ENCODE measurements around the gene RERE. TPM values are rescaled to one million over a fixed set of nuclear protein-coding genes. Genes with fewer than 3 reads are reported as not detected.
A peak's percentile ranks its signal among the peaks of the same experiment; 100 is the strongest.
"Not testable (repeated sequence)": the region's sequence is repeated elsewhere in the genome, so short reads cannot be mapped to it uniquely, and the experiment has no call there.

The RERE gene
- total RNA-seq, 1 experiment from 2014 or later, result 47.4 TPM

DNA sequence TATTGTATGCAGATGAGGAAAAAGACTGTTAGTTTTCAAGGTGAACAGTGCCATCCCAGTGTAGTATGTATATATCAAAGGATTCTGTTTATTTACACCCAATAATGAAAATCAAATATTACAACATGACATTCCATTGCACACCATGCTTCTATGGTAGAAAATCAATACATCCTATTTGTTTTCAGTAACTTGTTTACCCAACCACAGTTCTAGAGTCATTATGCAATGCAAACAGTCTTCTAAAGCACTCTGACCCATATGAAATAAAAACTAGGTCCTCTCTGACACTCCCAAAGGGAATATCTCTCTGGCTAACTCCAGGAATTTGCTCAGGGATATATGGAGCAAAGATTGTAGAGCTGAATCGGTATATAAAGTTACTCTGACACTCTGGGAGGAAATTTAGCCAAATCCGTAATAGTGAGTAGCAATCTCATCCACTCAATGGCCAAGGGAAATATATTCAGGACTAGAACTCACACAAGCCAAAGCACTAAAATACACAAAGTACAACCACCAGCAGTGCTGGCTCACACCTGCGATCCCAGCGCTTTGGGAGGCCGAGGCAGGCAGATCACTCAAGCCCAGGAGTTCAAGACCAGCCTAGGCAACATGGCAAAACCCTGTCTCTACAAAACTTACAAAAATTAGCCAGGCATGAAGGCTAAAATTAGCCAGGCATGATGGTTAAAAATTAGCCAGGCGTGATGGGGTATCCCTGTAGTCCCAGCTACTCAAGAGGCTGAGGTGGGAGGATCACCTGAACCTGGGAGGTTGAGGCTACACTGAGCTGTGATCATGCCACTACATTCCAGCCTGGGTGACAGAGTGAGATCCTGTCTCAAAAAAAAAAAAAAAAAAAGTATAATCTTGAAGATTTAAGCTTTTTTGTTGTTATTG lies 75.2 kb downstream of the RERE start:
- no peak for DNase-seq
- peaks cover 11% of the 10 kb centered on the region; the same call in 1 of the 2 replicates for H3K9me3 ChIP-seq (replicated peaks)
- no peak overlapping the region for H3K4me3 ChIP-seq
- H3K4me1 ChIP-seq, result peaks cover 6% of the 10 kb centered on the region
- H3K27ac ChIP-seq, result no peak overlapping the region
- H3K36me3 ChIP-seq, result no peaks in the 10 kb centered on the region
- no peaks in the 10 kb centered on the region for H3K27me3 ChIP-seq

DNA sequence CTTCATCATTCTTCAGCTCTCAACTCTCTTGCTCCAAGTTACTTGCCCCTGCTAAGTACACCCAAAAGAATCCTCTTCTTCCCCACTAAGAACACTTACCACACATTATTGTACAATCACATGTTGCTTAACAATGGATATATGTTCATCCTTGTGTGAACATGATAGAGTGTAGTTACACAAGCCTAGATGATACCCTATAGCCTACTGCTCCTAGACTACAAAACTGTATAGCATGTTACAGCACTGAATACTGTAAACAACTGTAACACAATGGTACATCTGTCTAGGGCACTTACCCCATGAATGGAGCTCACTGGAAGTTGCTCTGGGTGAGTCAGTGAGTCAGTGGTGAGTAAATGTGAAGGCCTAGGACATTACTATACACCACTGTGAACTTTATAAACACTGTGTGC lies 77.4 kb downstream of the RERE start:
- peak in 1 of 2 experiments; percentile 48 for DNase-seq
- no peak overlapping the region for H3K27ac ChIP-seq

GRCh38 chr1:8739377-8739776 lies 78.1 kb downstream of the RERE start:
- no peaks in the 10 kb centered on the region for H3K36me3 ChIP-seq
- no peak for DNase-seq
- peaks cover 11% of the 10 kb centered on the region; the same call in 1 of the 2 replicates for H3K9me3 ChIP-seq (replicated peaks)
- no peaks in the 10 kb centered on the region for H3K4me1 ChIP-seq
- no peaks in the 10 kb centered on the region for H3K27me3 ChIP-seq
- H3K27ac ChIP-seq, result no peak overlapping the region
- H3K4me3 ChIP-seq, result no peak overlapping the region

More for the DNA sequence above, 77.4 kb downstream of the RERE start:
- no peaks in the 10 kb centered on the region for H3K36me3 ChIP-seq
- H3K9me3 ChIP-seq (replicated peaks), result peaks cover 11% of the 10 kb centered on the region; the same call in 1 of the 2 replicates
- no peak overlapping the region for H3K4me3 ChIP-seq
- H3K4me1 ChIP-seq, result no peaks in the 10 kb centered on the region
- H3K27me3 ChIP-seq, result no peaks in the 10 kb centered on the region

- Histone ChIP-seq H3K27me3 (no peaks in the 10 kb centered on the region), H3K27ac (no peak overlapping the region), H3K4me1 (no peaks in the 10 kb centered on the region), H3K9me3 (replicated peaks) (peaks cover 14% of the 10 kb centered on the region; the same call in 1 of the 2 replicates), H3K36me3 (no peaks in the 10 kb centered on the region), H3K4me3 (no peak overlapping the region)
- DNase-seq, result no peak
Measured at GRCh38 chr1:8736927-8737326, 80.5 kb downstream of the RERE start.

- Histone ChIP-seq H3K9me3 (replicated peaks) (peaks cover 10% of the 10 kb centered on the region; the same call in 1 of the 2 replicates), H3K27me3 (no peaks in the 10 kb centered on the region), H3K4me3 (no peak overlapping the region), H3K27ac (no peak overlapping the region), H3K4me1 (no peaks in the 10 kb centered on the region), H3K36me3 (no peaks in the 10 kb centered on the region)
- no peak for DNase-seq
Measured at GRCh38 chr1:8733484-8733883, 84.0 kb downstream of the RERE start.

- Histone ChIP-seq H3K36me3 (no peaks in the 10 kb centered on the region), H3K27ac (no peak overlapping the region), H3K4me1 (no peaks in the 10 kb centered on the region), H3K27me3 (no peaks in the 10 kb centered on the region), H3K9me3 (replicated peaks) (0 out of 2 replicates have a peak, but pooled peaks cover 10% of the 10 kb centered on the region), H3K4me3 (no peak overlapping the region)
- no peak for DNase-seq
Measured at GRCh38 chr1:8731162-8731561, 86.3 kb downstream of the RERE start.

- H3K4me1 ChIP-seq, result no peaks in the 10 kb centered on the region
- H3K27ac ChIP-seq, result no peak overlapping the region
- no peaks in the 10 kb centered on the region for H3K27me3 ChIP-seq
- no peak overlapping the region for H3K4me3 ChIP-seq
- DNase-seq, result no peak
- H3K36me3 ChIP-seq, result no peaks in the 10 kb centered on the region
- H3K9me3 ChIP-seq (replicated peaks), result 0 out of 2 replicates have a peak, but pooled peaks cover 10% of the 10 kb centered on the region
Measured at GRCh38 chr1:8728464-8728863, 89.0 kb downstream of the RERE start.

GRCh38 chr1:8727809-8728213 lies 89.6 kb downstream of the RERE start:
- DNase-seq, result peak in 1 of 2 experiments; percentile 31

DNA sequence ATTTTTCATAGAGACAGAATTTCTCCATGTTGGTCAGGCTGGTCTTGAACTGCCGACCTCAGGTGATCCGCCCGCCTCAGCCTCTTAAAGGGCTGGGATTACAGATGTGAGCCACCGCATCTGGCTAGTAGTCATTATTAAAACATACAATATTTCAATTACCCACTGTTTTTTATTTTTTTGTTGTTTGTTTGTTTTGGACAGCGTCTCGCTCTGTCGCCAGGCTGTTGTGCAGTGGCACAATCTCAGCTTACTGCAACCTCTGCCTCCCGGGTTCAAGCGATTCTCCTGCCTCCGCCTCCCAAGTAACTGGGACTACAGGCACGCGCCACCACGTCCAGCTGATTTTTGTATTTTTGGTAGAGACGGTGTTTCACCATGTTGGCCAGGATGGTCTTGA lies 90.1 kb downstream of the RERE start:
- H3K27me3 ChIP-seq; H3K4me1 ChIP-seq; H3K9me3 ChIP-seq (replicated peaks); DNase-seq; H3K27ac ChIP-seq; H3K36me3 ChIP-seq; H3K4me3 ChIP-seq: not testable (repeated sequence)

More at GRCh38 chr1:8727809-8728213, 89.6 kb downstream of the RERE start:
- Histone ChIP-seq H3K4me1 (no peaks in the 10 kb centered on the region), H3K9me3 (replicated peaks) (0 out of 2 replicates have a peak, but pooled peaks cover 6% of the 10 kb centered on the region), H3K36me3 (no peaks in the 10 kb centered on the region), H3K27ac (no peak overlapping the region), H3K4me3 (no peak overlapping the region), H3K27me3 (no peaks in the 10 kb centered on the region)

DNA sequence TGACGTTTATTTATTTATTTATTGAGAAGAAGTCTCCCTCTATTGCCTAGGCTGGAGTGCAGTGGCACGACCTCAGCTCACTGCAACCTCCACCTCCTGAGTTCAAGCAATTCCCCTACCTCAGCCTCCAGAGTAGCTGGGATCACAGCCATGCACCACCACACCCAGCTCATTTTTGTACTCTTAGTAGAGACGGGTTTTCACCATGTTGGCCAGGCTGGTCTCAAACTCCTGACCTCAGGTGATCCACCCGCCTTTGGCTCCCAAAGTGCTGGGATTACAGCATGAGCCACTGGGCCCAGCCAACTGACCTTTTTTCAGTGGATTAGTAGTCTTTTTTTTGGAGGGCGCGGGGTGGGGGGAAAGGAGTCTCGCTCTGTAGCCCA lies 90.6 kb downstream of the RERE start:
- not testable (repeated sequence) for H3K27ac ChIP-seq; H3K4me1 ChIP-seq; H3K9me3 ChIP-seq (replicated peaks); H3K36me3 ChIP-seq; H3K27me3 ChIP-seq; DNase-seq; H3K4me3 ChIP-seq

- Histone ChIP-seq H3K9me3 (replicated peaks) (no peaks in the 10 kb centered on the region), H3K27ac (no peak overlapping the region), H3K36me3 (no peaks in the 10 kb centered on the region), H3K4me1 (no peaks in the 10 kb centered on the region), H3K27me3 (no peaks in the 10 kb centered on the region), H3K4me3 (no peak overlapping the region)
- DNase-seq, result no peak
Measured at GRCh38 chr1:8723010-8723409, 94.4 kb downstream of the RERE start.

DNA sequence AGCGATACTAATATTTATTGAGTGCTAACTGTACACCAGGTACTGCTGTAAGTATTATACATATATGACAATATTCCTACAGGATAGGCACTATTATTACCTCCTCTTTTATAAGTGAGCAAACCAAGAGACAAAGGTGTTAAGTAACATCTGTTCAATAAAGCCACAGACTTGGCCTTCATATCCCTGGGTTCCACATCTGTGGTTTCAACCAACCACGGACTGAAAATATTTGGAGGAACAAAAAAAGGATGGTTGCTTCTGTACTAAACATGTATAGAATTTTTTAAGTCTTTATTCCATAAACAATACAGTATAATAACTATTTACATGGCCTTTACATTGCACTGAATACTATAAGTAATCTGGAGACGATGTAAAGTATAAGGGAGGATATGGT lies 95.1 kb downstream of the RERE start:
- Histone ChIP-seq H3K4me1 (no peaks in the 10 kb centered on the region), H3K27ac (no peak overlapping the region), H3K36me3 (no peaks in the 10 kb centered on the region), H3K27me3 (no peaks in the 10 kb centered on the region), H3K4me3 (no peak overlapping the region), H3K9me3 (replicated peaks) (no peaks in the 10 kb centered on the region)
- peak in 1 of 2 experiments; percentile 22 for DNase-seq

DNA sequence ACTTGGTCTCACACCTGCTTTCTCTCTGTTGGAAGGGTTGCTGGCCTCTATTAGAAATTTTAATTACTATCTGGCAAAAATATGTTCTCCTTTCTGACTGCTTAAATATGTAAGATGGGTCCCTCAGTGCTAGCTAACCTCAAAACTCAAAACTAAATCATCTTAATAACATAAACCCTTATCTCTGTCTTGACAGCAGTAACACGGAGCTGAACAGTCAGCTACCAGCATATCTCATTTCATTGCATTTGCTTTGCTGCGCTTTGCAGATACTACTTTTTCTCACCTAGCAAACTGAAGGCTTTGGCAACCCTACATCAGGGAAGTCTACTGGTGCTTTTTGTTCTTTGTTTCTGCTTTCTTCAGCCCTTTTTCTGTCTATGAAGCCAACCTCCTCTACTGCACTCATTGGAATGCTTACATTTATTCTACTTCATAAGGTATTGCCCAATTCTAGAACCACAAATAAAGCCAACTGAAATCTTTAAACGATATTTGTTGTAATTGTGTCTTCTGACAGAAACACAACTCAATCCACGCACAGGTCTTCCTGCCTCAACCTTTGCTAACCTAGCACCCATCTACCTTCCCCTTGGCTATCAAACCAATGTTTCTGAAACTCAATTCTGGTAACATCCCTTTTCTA lies 95.6 kb downstream of the RERE start:
- H3K27ac ChIP-seq, result no peak overlapping the region
- H3K4me1 ChIP-seq, result no peaks in the 10 kb centered on the region
- H3K27me3 ChIP-seq, result no peaks in the 10 kb centered on the region
- H3K4me3 ChIP-seq, result no peak overlapping the region
- H3K36me3 ChIP-seq, result no peaks in the 10 kb centered on the region
- DNase-seq, result no peak
- no peaks in the 10 kb centered on the region for H3K9me3 ChIP-seq (replicated peaks)

DNA sequence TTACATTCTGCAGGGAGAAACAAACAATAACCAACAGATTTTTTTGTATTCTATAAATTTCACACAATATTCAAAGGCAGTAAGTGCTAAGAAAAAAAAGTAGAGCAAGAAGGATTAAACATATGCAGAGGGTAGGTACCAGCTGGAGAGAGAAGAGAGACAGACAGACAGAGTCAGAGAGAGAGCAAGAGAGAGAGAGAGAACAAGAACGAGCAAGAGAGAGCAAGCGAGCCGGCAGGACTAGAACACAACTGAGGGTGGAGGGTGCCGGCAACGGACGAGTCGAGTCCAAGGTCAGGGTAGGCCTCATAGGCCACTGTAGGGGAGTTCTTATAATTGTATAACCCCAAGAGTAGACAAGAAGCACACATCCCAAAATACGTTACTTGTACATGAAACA lies 97.1 kb downstream of the RERE start:
- Histone ChIP-seq H3K4me3 (no peak overlapping the region), H3K9me3 (replicated peaks) (no peaks in the 10 kb centered on the region), H3K27ac (no peak overlapping the region), H3K36me3 (no peaks in the 10 kb centered on the region), H3K27me3 (no peaks in the 10 kb centered on the region), H3K4me1 (no peaks in the 10 kb centered on the region)
- DNase-seq, result no peak

DNA sequence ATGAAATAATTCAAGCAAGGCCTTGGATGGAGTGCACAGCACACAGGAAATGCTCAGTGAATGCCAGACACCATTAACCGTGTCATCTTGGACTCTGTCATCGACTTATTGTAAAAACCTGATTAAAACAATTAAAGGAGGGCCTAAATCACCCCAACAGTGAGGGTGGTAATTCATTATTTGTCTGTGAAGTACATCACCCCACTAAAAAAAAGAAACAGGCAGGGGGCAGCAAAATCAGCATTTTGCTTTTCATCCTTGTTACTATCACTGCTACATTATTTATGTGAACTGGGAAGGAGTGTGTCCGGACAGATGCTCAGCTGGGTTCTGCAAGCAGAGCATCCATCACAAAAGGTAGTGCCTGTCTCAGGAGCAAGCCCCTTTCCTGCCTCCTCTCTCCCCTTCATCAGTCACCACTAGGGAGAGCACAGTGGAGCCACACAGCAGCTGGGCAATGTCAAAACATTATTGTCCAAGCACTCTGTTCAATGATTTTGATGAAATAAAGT lies 98.5 kb downstream of the RERE start:
- H3K36me3 ChIP-seq, result no peaks in the 10 kb centered on the region
- no peak overlapping the region for H3K4me3 ChIP-seq
- H3K4me1 ChIP-seq, result no peaks in the 10 kb centered on the region
- no peaks in the 10 kb centered on the region for H3K27me3 ChIP-seq
- no peak for DNase-seq
- H3K9me3 ChIP-seq (replicated peaks), result no peaks in the 10 kb centered on the region
- no peak overlapping the region for H3K27ac ChIP-seq

All from SJCRH30 (cell line).